Muscle layer of colon (tissue), 2 donors: ENCODE results near the gene FBXL14.
"Not testable (repeated sequence)": the region's sequence is repeated elsewhere in the genome, so short reads cannot be mapped to it uniquely, and the experiment has no call there.

Experiments used
- H3K27ac ChIP-seq: one replicate; pipeline ENCODE4 v1.7.0; 2013; ENCODE audit warnings: low read depth, mild to moderate bottlenecking, low read length, moderate library complexity
- H3K27me3 ChIP-seq, 2 donors: one replicate each; pipeline ENCODE4 v1.7.0; 2013; ENCODE audit warnings: low read length in 2 of 2, mild to moderate bottlenecking in 2 of 2; ENCODE audit not compliant: insufficient read depth in 2 of 2, control insufficient read depth in 1 of 2
- H3K36me3 ChIP-seq: one replicate; pipeline ENCODE4 v1.7.0; 2013; ENCODE audit warnings: mild to moderate bottlenecking, low read length; ENCODE audit not compliant: insufficient read depth
- H3K4me1 ChIP-seq: one replicate; pipeline ENCODE4 v1.7.0; 2013; ENCODE audit warnings: mild to moderate bottlenecking, low read length; ENCODE audit not compliant: insufficient read depth
- H3K4me3 ChIP-seq, 2 donors: one replicate each; pipeline ENCODE4 v1.7.0; 2013; ENCODE audit warnings: low read length in 2 of 2, low read depth in 1 of 2, mild to moderate bottlenecking in 1 of 2, moderate library complexity in 1 of 2
- H3K9ac ChIP-seq: one replicate; pipeline ENCODE4 v1.7.0; 2013; ENCODE audit warnings: low read length
- H3K9me3 ChIP-seq: one replicate; pipeline ENCODE4 v1.7.0; 2013; ENCODE audit warnings: mild to moderate bottlenecking, low read length
- donor health status: abdominal sarcoma.
- donor health status: Adenocarcinoma of cecum.

Gene FBXL14

DNA sequence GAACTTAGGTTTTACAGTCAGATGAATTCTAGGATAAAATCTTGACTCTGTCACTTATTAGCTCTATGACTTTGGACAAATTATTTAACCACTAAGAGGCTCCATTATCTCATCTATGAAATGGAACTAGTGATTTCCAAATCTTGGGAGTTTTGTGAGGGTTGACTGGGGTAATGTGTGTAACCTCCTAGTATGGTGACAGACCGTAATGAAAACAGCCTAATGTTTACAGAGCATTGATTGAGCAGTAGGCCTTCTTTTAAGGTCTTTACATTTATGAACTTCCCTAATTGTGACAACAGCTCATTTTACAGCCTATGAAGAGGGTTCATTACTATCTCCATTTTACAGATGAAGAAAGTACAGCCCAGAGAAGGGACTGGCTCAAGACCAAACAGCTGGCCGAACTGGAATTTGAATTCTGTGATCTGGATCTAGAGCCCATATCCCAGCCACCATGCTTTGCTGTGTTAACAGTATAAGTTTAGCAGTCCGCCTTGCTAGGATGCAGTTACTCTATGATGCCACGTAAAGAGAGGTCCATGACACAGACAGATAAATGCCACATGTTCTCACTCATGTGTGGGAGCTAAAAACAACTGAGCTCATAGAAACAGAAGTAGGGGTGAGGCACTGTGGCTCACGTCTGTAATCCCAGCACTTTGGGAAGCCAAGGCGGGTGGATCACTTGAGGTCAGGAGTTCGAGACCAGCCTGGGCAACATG is 9.1 kb upstream of the FBXL14 start:
- Histone ChIP-seq H3K9ac (no peak overlapping the region), H3K27ac (no peak overlapping the region), H3K9me3 (no peaks in the 10 kb centered on the region), H3K36me3 (no peaks in the 10 kb centered on the region), H3K4me1 (peaks cover 13% of the 10 kb centered on the region), H3K4me3 (no peak overlapping the region), H3K27me3 (no peaks in the 10 kb centered on the region)

- not testable (repeated sequence) for H3K9ac ChIP-seq, H3K27me3 ChIP-seq, H3K27ac ChIP-seq, H3K9me3 ChIP-seq, H3K36me3 ChIP-seq, H3K4me3 ChIP-seq
- peaks cover 13% of the 10 kb centered on the region for H3K4me1 ChIP-seq
Observed at GRCh38 chr12:1602706-1603105, 8.3 kb upstream of the FBXL14 start.

GRCh38 chr12:1598757-1599156 is 4.4 kb upstream of the FBXL14 start:
- Histone ChIP-seq H3K27ac (no peak overlapping the region), H3K27me3 (no peaks in the 10 kb centered on the region), H3K36me3 (no peaks in the 10 kb centered on the region), H3K9ac (no peak overlapping the region), H3K4me3 (no peak overlapping the region), H3K4me1 (peaks cover 14% of the 10 kb centered on the region), H3K9me3 (no peaks in the 10 kb centered on the region)

DNA sequence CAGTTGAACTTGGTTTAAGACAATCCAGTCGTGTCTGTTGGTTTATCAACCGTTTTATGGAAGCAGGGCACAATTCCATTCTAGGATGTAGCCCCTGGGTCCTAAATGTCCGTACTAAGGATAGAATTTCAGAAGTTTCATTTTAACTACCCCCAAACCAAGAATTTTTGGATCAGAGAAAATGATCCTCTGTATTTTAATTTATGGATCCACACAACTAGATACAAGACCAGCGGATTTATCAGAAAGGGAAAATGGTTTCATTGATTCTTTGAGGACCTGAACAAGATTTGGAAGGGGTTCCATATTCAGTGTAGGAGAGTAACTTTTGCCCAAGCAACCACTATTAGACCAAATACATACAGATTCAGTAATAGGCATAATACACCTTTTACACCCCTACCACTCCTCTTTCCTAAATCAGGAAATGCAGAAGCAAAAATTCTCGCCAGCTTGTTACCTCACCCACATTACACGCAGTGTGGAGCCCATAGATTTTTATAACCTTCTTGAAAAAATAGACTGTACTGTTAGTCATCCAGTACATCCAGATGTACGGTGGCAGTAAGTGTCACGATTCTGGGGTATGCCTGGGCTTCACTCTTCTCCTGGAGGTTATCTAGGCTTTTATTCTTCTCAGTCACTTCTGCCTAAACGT is 1.4 kb upstream of the FBXL14 start:
- Histone ChIP-seq H3K9ac (peak overlapping the region; percentile 81), H3K9me3 (no peaks in the 10 kb centered on the region), H3K27me3 (no peaks in the 10 kb centered on the region), H3K27ac (peak overlapping the region; percentile 91), H3K4me1 (peaks cover 37% of the 10 kb centered on the region), H3K36me3 (no peaks in the 10 kb centered on the region), H3K4me3 (peak overlapping the region in 1 of 2 donors; percentile 71)

- H3K4me1 ChIP-seq = peaks cover 44% of the 10 kb centered on the region
- peak overlapping the region; percentile 47 to 71 for H3K4me3 ChIP-seq
- no peaks in the 10 kb centered on the region for H3K9me3 ChIP-seq
Observed at GRCh38 chr12:1595026-1595561, 713 bp upstream of the FBXL14 start.

DNA sequence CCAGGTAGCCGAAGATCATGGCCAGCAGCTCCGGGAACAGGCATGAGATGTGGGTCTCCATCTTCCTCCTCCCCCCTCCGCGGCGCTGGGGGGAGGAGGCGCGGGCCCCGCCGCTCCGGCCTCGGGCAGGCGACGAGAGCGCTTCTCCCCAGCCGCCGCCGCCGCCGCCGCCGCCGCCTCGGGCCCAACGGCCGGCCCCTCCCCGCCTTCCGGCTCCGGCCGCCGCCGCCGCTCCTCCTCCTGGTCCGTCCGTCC is 448 bp downstream of the FBXL14 start:
- H3K9me3 ChIP-seq = no peaks in the 10 kb centered on the region
- peaks cover 52% of the 10 kb centered on the region for H3K4me1 ChIP-seq
- no peaks in the 10 kb centered on the region for H3K36me3 ChIP-seq
- peak overlapping the region; percentile 49 for H3K9ac ChIP-seq
- no peaks in the 10 kb centered on the region for H3K27me3 ChIP-seq
- H3K4me3 ChIP-seq = peak overlapping the region; percentile 58 to 94
- H3K27ac ChIP-seq = peak overlapping the region; percentile 83

More at GRCh38 chr12:1595026-1595561, 713 bp upstream of the FBXL14 start:
- Histone ChIP-seq H3K9ac (peak overlapping the region; percentile 81), H3K27me3 (no peaks in the 10 kb centered on the region), H3K36me3 (no peaks in the 10 kb centered on the region), H3K27ac (peak overlapping the region; percentile 91)

DNA sequence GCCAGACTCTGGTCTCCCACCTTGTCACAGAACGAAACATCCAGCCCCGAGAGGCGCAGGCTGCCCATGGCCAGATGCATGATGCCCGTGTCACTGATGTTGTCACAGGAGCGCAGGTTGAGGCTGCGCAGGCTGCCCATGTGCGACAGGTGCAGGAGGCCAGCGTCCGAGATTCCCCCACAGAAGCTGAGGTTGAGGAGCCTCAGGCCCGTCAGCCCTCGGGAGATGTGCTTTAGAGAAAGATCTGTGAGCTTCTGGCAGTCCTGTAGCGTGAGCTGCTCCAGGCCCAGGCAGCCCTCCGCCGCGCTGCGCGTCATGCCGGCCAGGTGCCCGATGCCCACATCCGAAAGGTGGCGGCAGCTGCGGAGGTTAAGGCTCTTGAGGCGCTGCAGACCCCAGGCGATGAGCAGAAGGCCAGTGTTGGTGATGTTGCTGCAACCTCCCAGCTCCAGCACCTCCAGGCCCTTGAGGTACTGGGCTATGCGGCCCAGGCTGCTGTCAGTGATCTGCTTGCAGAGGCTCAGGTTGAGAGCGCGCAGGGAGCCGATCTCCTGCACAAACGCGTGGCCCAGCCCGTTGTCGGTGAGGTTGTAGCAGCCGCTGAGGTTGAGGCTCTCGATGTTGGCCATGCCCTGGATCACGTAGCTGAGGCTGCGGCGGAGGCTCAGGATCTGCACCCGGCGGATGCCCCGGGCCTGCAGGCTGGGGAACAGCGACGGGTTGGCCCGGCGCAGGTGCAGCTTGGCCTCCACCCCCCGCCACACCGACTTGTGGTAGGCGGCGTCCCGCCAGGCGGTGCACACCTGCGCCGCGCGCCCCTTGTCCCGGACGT is 991 bp downstream of the FBXL14 start:
- Histone ChIP-seq H3K4me1 (peaks cover 57% of the 10 kb centered on the region), H3K4me3 (peak overlapping the region; percentile 58 to 94)

GRCh38 chr12:1592444-1593173 is 1.8 kb downstream of the FBXL14 start:
- no peaks in the 10 kb centered on the region for H3K27me3 ChIP-seq
- H3K4me1 ChIP-seq = peaks cover 65% of the 10 kb centered on the region
- H3K9me3 ChIP-seq = no peaks in the 10 kb centered on the region
- peak overlapping the region; percentile 11 for H3K9ac ChIP-seq
- H3K27ac ChIP-seq = peak overlapping the region; percentile 83
- no peaks in the 10 kb centered on the region for H3K36me3 ChIP-seq
- peak overlapping the region; percentile 58 to 94 for H3K4me3 ChIP-seq

More for the DNA sequence above, 991 bp downstream of the FBXL14 start:
- Histone ChIP-seq H3K27ac (peak overlapping the region; percentile 83), H3K9me3 (no peaks in the 10 kb centered on the region), H3K36me3 (no peaks in the 10 kb centered on the region), H3K9ac (peak overlapping the region; percentile 49), H3K27me3 (no peaks in the 10 kb centered on the region)

DNA sequence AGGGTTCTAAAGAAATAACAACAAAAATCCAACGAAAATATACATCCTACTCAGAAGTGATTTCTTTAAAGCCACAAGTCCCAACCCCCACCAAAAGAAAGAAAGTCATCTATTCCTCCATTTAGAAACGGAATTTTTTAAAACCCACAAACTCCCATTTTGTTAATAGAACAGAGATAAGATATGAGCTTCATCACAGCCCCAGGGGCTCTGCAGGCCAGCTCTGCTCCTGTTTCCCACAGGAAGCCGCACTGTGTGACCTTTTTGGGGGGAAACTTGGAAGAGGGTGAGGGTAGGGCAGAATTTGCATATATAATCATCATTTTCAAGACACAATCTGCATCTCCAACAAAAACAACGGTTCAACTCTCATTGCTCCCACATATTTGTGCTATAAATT is 2.8 kb downstream of the FBXL14 start:
- Histone ChIP-seq H3K4me1 (peaks cover 66% of the 10 kb centered on the region), H3K27ac (no peak overlapping the region), H3K9me3 (no peaks in the 10 kb centered on the region), H3K27me3 (no peaks in the 10 kb centered on the region), H3K9ac (no peak overlapping the region), H3K36me3 (no peaks in the 10 kb centered on the region), H3K4me3 (peak overlapping the region in 1 of 2 donors; percentile 38)

- H3K9ac ChIP-seq = peak overlapping the region; percentile 24
- peak overlapping the region in 1 of 2 donors; percentile 43 for H3K4me3 ChIP-seq
- H3K4me1 ChIP-seq = peaks cover 64% of the 10 kb centered on the region
- no peak overlapping the region for H3K27ac ChIP-seq
- no peaks in the 10 kb centered on the region for H3K36me3 ChIP-seq
- no peaks in the 10 kb centered on the region for H3K9me3 ChIP-seq
- H3K27me3 ChIP-seq = no peaks in the 10 kb centered on the region
Observed at GRCh38 chr12:1591034-1591433, 3.3 kb downstream of the FBXL14 start.
